Muscle layer of colon (tissue), 2 donors: ENCODE results near the gene EEF1AKMT2.

Experiments used
- H3K27ac ChIP-seq: one replicate; pipeline ENCODE4 v1.7.0; 2013; ENCODE audit warnings: low read depth, mild to moderate bottlenecking, low read length, moderate library complexity
- H3K27me3 ChIP-seq, 2 donors: one replicate each; pipeline ENCODE4 v1.7.0; 2013; ENCODE audit warnings: low read length in 2 of 2, mild to moderate bottlenecking in 2 of 2; ENCODE audit not compliant: insufficient read depth in 2 of 2, control insufficient read depth in 1 of 2
- H3K36me3 ChIP-seq: one replicate; pipeline ENCODE4 v1.7.0; 2013; ENCODE audit warnings: mild to moderate bottlenecking, low read length; ENCODE audit not compliant: insufficient read depth
- H3K4me1 ChIP-seq: one replicate; pipeline ENCODE4 v1.7.0; 2013; ENCODE audit warnings: mild to moderate bottlenecking, low read length; ENCODE audit not compliant: insufficient read depth
- H3K4me3 ChIP-seq, 2 donors: one replicate each; pipeline ENCODE4 v1.7.0; 2013; ENCODE audit warnings: low read length in 2 of 2, low read depth in 1 of 2, mild to moderate bottlenecking in 1 of 2, moderate library complexity in 1 of 2
- H3K9ac ChIP-seq: one replicate; pipeline ENCODE4 v1.7.0; 2013; ENCODE audit warnings: low read length
- H3K9me3 ChIP-seq: one replicate; pipeline ENCODE4 v1.7.0; 2013; ENCODE audit warnings: mild to moderate bottlenecking, low read length
- donor health status: abdominal sarcoma.
- donor health status: Adenocarcinoma of cecum.

Gene EEF1AKMT2

GRCh38 chr10:124725791-124726190 lies 65.9 kb downstream of the EEF1AKMT2 start:
- peaks cover 77% of the 10 kb centered on the region for H3K4me1 ChIP-seq
- no peak overlapping the region for H3K9ac ChIP-seq
- H3K9me3 ChIP-seq: no peaks in the 10 kb centered on the region
- H3K27me3 ChIP-seq: no peaks in the 10 kb centered on the region
- H3K27ac ChIP-seq: no peak overlapping the region
- H3K36me3 ChIP-seq: no peaks in the 10 kb centered on the region
- H3K4me3 ChIP-seq: no peak overlapping the region

DNA sequence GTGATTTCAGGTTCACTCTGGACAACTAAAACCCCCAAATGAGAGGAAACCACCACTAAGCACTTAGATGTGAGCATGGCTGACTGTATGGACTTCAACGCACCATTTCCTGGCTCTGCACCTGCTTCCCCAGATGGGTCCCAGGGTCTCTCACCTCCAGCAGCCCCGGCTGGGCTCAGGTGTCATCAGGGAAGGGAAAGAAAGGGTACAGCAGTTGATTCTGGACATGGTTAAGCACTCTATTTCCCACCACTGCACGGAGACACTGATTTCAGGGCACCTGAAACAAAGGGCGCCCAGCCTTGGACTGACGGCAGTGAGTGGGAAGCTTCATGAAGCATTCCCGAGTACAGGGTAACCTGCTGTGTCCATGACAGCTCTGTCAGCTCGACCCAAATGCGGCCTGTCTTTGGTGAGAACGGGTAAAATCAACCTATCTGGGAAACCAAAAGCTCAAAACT lies 66.5 kb downstream of the EEF1AKMT2 start:
- Histone ChIP-seq H3K4me1 (peaks cover 73% of the 10 kb centered on the region), H3K9ac (no peak overlapping the region), H3K9me3 (no peaks in the 10 kb centered on the region), H3K4me3 (no peak overlapping the region), H3K27ac (no peak overlapping the region), H3K36me3 (no peaks in the 10 kb centered on the region), H3K27me3 (no peaks in the 10 kb centered on the region)

DNA sequence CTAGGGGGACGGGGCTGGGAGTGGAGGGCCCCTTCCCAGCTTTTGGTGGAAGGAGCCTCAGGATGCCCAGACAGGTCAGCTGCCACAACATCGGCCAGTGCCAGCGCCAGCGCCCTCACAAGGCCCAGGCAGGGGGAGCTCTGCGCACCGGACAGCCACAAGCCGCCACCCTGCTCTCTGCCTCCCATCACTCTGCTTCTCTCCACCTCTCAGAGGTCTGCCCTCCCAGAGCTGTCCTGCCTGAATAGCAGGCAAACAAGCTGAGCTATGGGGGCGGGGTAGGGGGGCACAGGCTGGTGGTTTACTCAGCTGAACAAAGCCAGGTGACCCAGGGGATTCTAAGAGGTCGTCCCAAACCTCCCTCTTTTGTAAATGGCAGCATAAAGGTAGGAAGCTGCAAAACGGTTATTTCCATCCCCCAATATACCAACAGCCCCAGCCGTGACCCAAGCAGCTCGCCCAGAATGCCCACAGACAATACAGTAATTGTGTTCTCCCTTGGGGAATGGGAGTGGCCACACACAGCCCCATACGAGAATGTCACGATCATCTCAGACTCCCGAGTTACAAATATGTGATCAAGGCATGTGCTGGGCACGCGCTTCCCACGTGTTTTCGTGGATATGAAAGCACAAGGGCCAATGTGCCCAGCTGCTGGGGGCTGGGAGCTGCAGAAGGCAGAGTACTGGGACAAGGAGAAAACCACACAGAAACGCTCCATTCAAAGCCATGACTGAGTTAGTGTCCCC lies 67.2 kb downstream of the EEF1AKMT2 start:
- peaks cover 72% of the 10 kb centered on the region for H3K4me1 ChIP-seq
- no peak overlapping the region for H3K4me3 ChIP-seq
- peak overlapping the region; percentile 21 for H3K27ac ChIP-seq
- no peaks in the 10 kb centered on the region for H3K36me3 ChIP-seq
- no peaks in the 10 kb centered on the region for H3K9me3 ChIP-seq
- no peak overlapping the region for H3K9ac ChIP-seq
- H3K27me3 ChIP-seq: no peaks in the 10 kb centered on the region

DNA sequence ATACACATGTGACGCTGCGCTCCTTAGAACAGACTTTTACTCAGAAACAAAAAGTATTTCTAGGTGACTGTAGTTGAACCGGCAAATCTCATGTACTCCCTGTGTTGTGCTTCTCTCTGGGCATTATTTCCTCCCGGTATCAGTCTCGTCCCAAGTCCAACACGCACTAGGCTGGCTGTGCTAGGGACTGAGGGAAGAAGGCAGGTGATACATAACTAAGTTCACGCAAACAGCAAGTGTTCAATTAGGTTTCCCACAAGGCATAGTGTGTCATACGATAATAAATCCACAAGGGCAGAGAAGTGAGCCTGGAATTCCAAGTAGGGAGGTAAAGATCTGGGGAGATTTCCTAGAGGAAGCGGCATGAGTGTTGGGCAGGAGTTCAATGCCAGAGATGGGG lies 67.9 kb downstream of the EEF1AKMT2 start:
- Histone ChIP-seq H3K36me3 (no peaks in the 10 kb centered on the region), H3K9ac (no peak overlapping the region), H3K27ac (peak overlapping the region; percentile 21), H3K4me1 (peaks cover 72% of the 10 kb centered on the region), H3K27me3 (no peaks in the 10 kb centered on the region), H3K4me3 (no peak overlapping the region), H3K9me3 (no peaks in the 10 kb centered on the region)

DNA sequence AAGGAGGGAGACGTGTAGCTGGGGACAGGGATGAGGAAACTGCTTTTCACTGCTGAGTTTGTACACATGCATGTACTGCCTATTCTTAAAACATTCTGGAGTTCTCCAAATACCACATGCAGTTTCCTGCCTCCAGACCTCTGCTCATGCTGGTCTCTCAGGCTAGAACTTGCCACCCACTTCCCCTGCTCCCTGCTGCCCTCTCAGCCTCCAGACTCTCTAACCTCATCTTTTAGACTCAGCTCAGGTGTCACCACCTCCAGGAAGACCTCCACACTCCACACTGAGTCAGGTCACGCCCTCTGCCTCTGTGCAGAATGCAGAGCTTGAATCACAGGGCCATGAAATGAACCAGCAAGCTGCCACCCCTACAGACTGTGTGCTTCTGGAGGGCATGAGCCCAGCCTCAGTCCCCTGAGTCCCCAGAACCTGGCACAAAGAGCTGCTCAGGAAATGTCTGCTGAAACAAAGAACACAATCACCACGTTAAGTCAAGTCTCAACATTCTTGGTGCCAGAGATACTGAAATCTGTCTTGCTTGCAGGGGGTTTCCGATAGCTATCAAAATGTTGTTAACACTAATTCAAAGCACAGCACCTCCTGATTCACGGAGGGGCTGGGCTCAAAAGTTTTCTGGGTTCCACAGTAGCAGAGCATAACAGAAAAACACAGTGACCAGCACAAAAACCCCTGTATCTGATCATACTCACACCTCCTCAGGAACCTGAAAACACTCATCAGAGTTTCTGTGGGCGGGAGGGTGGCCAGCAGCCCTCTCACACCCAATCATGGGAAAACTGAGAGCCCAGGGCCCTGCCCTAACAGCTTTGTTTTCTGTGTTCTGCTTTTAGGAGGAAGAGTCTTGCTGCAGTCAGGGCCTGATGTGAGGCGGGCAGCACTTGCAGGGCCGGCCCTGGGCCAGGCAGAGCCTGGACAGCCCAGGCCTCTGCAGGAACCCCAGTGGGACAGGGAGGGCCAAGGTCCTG lies 68.6 kb downstream of the EEF1AKMT2 start:
- Histone ChIP-seq H3K27me3 (no peaks in the 10 kb centered on the region), H3K4me3 (no peak overlapping the region), H3K9ac (peak overlapping the region; percentile 3), H3K36me3 (no peaks in the 10 kb centered on the region), H3K27ac (peak overlapping the region; percentile 21), H3K9me3 (no peaks in the 10 kb centered on the region), H3K4me1 (peaks cover 73% of the 10 kb centered on the region)

- H3K9me3 ChIP-seq: no peaks in the 10 kb centered on the region
- peaks cover 77% of the 10 kb centered on the region for H3K4me1 ChIP-seq
- H3K36me3 ChIP-seq: peaks cover 5% of the 10 kb centered on the region
- peak overlapping the region; percentile 57 for H3K27ac ChIP-seq
- no peak overlapping the region for H3K4me3 ChIP-seq
- peak overlapping the region; percentile 12 for H3K9ac ChIP-seq
- no peaks in the 10 kb centered on the region for H3K27me3 ChIP-seq
Measured at GRCh38 chr10:124721330-124722045, 70.2 kb downstream of the EEF1AKMT2 start.

DNA sequence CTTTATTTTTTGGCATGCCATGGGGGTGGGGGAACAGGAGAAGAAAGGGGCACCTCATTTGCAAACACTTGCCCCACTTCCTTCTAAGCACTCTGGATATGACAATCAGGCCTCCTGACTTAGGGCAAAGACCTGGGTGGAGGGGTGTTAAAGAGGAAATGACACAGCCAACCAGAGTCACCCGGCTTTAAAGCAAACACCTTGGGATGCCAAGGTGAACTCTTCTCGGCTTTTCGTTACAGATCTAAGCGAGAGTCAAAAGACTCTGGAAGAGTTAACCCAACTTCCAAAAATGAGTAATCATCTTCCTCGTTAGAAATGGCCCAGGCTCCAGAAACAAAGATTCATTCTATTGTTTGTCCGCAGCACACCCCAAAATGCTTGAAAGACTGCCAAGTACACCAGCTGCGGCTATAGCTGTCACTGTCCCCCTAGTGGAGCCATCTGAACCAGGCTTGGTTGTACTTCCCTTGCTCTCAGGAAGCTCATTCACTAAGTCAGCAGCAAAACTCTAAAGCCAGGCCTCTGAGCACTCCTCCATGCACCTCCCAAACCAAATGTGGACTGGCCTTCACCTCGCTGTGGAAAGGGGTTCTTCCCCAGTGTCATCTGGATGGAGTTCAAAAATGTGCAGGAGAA lies 72.4 kb downstream of the EEF1AKMT2 start:
- H3K27me3 ChIP-seq: no peaks in the 10 kb centered on the region
- H3K27ac ChIP-seq: peak overlapping the region; percentile 3
- peaks cover 76% of the 10 kb centered on the region for H3K4me1 ChIP-seq
- no peak overlapping the region for H3K4me3 ChIP-seq
- H3K9me3 ChIP-seq: no peaks in the 10 kb centered on the region
- H3K36me3 ChIP-seq: peaks cover 5% of the 10 kb centered on the region
- H3K9ac ChIP-seq: no peak overlapping the region

GRCh38 chr10:124717911-124718741 lies 73.6 kb downstream of the EEF1AKMT2 start:
- no peak overlapping the region for H3K4me3 ChIP-seq
- no peak overlapping the region for H3K27ac ChIP-seq
- H3K9me3 ChIP-seq: no peaks in the 10 kb centered on the region
- H3K36me3 ChIP-seq: peaks cover 5% of the 10 kb centered on the region
- no peaks in the 10 kb centered on the region for H3K27me3 ChIP-seq
- H3K9ac ChIP-seq: no peak overlapping the region
- H3K4me1 ChIP-seq: peaks cover 64% of the 10 kb centered on the region

GRCh38 chr10:124717041-124717757 lies 74.5 kb downstream of the EEF1AKMT2 start:
- no peak overlapping the region for H3K9ac ChIP-seq
- H3K27me3 ChIP-seq: no peaks in the 10 kb centered on the region
- H3K36me3 ChIP-seq: peaks cover 5% of the 10 kb centered on the region
- no peak overlapping the region for H3K4me3 ChIP-seq
- H3K9me3 ChIP-seq: no peaks in the 10 kb centered on the region
- H3K4me1 ChIP-seq: peaks cover 57% of the 10 kb centered on the region
- H3K27ac ChIP-seq: no peak overlapping the region

DNA sequence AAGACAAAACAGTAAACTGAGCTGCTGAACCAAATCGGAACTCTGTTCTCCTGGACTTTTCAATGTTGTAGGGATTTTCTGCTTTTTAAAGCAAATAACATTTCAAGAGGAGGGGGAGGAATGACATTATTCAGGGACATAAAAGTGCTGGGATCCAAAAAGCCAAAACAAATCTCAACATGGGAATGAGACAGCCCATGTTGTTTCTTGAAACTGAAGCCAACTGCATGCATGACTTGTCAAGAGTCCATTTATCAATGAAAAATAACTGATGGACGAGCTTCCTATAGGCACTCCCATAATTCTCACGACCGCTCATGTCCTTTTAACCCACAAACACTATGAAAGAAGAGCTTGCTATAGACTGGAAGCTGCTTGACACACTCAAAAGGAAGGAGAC lies 75.3 kb downstream of the EEF1AKMT2 start:
- Histone ChIP-seq H3K36me3 (peaks cover 5% of the 10 kb centered on the region), H3K27me3 (no peaks in the 10 kb centered on the region), H3K4me1 (peaks cover 51% of the 10 kb centered on the region), H3K9ac (no peak overlapping the region), H3K27ac (no peak overlapping the region), H3K9me3 (no peaks in the 10 kb centered on the region), H3K4me3 (no peak overlapping the region)
